Measurements from ENCODE around the gene SBF2.
A peak's percentile ranks its signal among the peaks of the same experiment; 100 is the strongest.

Gene SBF2

GRCh38 chr11:9927670-9928069 lies 366.3 kb downstream of the SBF2 start:
- Histone ChIP-seq H2BK12ac (ENCODE audit: low read length in 2 of 2) (no peak overlapping the region), H4K91ac (ENCODE audit: low read length) (no peak overlapping the region), H2AK5ac (ENCODE audit: low read length, severe bottlenecking) (no peak overlapping the region), H2BK15ac (ENCODE audit: low read depth, poor library complexity, severe bottlenecking) (no peak overlapping the region), H2AFZ (ENCODE audit: low read depth, low read length) (no peak overlapping the region), H3K27ac (ENCODE audit: low read length, poor library complexity, severe bottlenecking) (no peak overlapping the region), H3K36me3 (ENCODE audit: control insufficient read depth in 1 of 2, insufficient read depth in 2 of 2, low read depth in 1 of 2, low read length in 2 of 2) (peaks cover 8 to 18% of the 10 kb centered on the region in 2 experiments), H3K4me3 (ENCODE audit: insufficient read depth in 1 of 2, low read depth in 1 of 2, low read length in 2 of 2) (no peak overlapping the region), H3K9me3 (ENCODE audit: control insufficient read depth, low read length) (no peaks in the 10 kb centered on the region), H2BK5ac (ENCODE audit: low read depth, low read length, poor library complexity, severe bottlenecking) (no peak overlapping the region), H3K4me2 (ENCODE audit: low read length, poor library complexity, severe bottlenecking) (no peak overlapping the region), H3K4ac (ENCODE audit: low read depth in 1 of 2, low read length in 2 of 2) (no peak overlapping the region), H3K23ac (ENCODE audit: low read length in 2 of 2) (no peak overlapping the region), H2BK120ac (ENCODE audit: low read depth, low read length) (no peak overlapping the region), H4K8ac (ENCODE audit: low read length) (no peak overlapping the region), H3K4me1 (ENCODE audit: control insufficient read depth, insufficient read depth, low read depth, low read length) (peaks cover 2% of the 10 kb centered on the region), H3K14ac (ENCODE audit: low read length in 2 of 2) (no peak overlapping the region), H3K9ac (ENCODE audit: low read length) (no peak overlapping the region), H3K79me1 (replicated peaks; ENCODE audit: low read length, poor library complexity, severe bottlenecking) (peaks cover 9% of the 10 kb centered on the region), H3K18ac (ENCODE audit: low read depth in 1 of 2, low read length in 2 of 2) (no peak overlapping the region), H3K27me3 (ENCODE audit: control insufficient read depth in 1 of 2, insufficient read depth in 1 of 2, low read length in 2 of 2) (no peaks in the 10 kb centered on the region)
- no peak for DNase-seq
- WGBS, result 97% methylated on average over 1 of the region's 1 CpG

- H2AK5ac ChIP-seq (ENCODE audit: low read length, severe bottlenecking), result no peak overlapping the region
- H2BK5ac ChIP-seq (ENCODE audit: low read depth, low read length, poor library complexity, severe bottlenecking), result no peak overlapping the region
These were observed 370.7 kb downstream of the SBF2 start for GRCh38 chr11:9923280-9923679.

DNA sequence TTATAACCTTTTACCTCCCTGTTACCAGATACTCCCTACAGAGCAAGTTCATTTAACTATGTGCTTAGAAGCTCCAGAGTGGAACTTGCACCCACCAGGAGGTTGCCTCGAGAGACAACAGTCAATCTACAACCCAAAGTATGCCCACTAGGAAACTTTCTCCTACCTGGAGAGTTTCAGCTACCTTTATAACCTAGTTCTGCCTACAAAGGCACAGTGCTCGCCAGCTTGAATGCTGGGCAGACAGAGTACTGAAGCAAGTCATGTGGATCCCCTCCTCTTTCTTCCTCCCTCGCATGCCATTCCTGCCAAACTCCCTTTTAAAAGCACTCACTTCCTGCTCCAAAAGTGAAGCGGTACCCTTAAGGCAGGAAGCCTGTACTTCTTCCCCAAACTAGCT lies 371.2 kb downstream of the SBF2 start:
- 23% methylated on average over 4 of the region's 4 CpGs for WGBS

More at GRCh38 chr11:9923280-9923679, 370.7 kb downstream of the SBF2 start:
- Histone ChIP-seq H4K91ac (ENCODE audit: low read length) (no peak overlapping the region), H3K36me3 (ENCODE audit: control insufficient read depth in 1 of 2, insufficient read depth in 2 of 2, low read depth in 1 of 2, low read length in 2 of 2) (peaks cover 0 to 4% of the 10 kb centered on the region in 2 experiments), H3K27me3 (ENCODE audit: control insufficient read depth in 1 of 2, insufficient read depth in 1 of 2, low read length in 2 of 2) (no peaks in the 10 kb centered on the region), H3K4ac (ENCODE audit: low read depth in 1 of 2, low read length in 2 of 2) (no peak overlapping the region), H3K4me1 (ENCODE audit: control insufficient read depth, insufficient read depth, low read depth, low read length) (peaks cover 2% of the 10 kb centered on the region), H3K9ac (ENCODE audit: low read length) (no peak overlapping the region), H3K14ac (ENCODE audit: low read length in 2 of 2) (no peak overlapping the region), H4K8ac (ENCODE audit: low read length) (no peak overlapping the region), H2AFZ (ENCODE audit: low read depth, low read length) (no peak overlapping the region), H3K18ac (ENCODE audit: low read depth in 1 of 2, low read length in 2 of 2) (peak overlapping the region in 1 of 2 experiments; percentile 43), H3K4me2 (ENCODE audit: low read length, poor library complexity, severe bottlenecking) (no peak overlapping the region), H3K9me3 (ENCODE audit: control insufficient read depth, low read length) (no peaks in the 10 kb centered on the region), H2BK15ac (ENCODE audit: low read depth, poor library complexity, severe bottlenecking) (no peak overlapping the region), H3K4me3 (ENCODE audit: insufficient read depth in 1 of 2, low read depth in 1 of 2, low read length in 2 of 2) (no peak overlapping the region), H2BK12ac (ENCODE audit: low read length in 2 of 2) (no peak overlapping the region), H3K27ac (ENCODE audit: low read length, poor library complexity, severe bottlenecking) (peak overlapping the region; percentile 62), H3K23ac (ENCODE audit: low read length in 2 of 2) (no peak overlapping the region), H2BK120ac (ENCODE audit: low read depth, low read length) (no peak overlapping the region), H3K79me1 (replicated peaks; ENCODE audit: low read length, poor library complexity, severe bottlenecking) (peaks cover 2% of the 10 kb centered on the region)
- DNase-seq, result no peak
- WGBS, result no CpG with 5 or more reads among the region's 2 CpGs

GRCh38 chr11:9916480-9916879 lies 377.5 kb downstream of the SBF2 start:
- Histone ChIP-seq H3K4ac (ENCODE audit: low read depth in 1 of 2, low read length in 2 of 2) (no peak overlapping the region), H2AFZ (ENCODE audit: low read depth, low read length) (no peak overlapping the region), H3K79me1 (replicated peaks; ENCODE audit: low read length, poor library complexity, severe bottlenecking) (peaks cover 4% of the 10 kb centered on the region), H3K27me3 (ENCODE audit: control insufficient read depth in 1 of 2, insufficient read depth in 1 of 2, low read length in 2 of 2) (no peaks in the 10 kb centered on the region), H4K8ac (ENCODE audit: low read length) (no peak overlapping the region), H2BK12ac (ENCODE audit: low read length in 2 of 2) (no peak overlapping the region), H3K18ac (ENCODE audit: low read depth in 1 of 2, low read length in 2 of 2) (no peak overlapping the region), H4K91ac (ENCODE audit: low read length) (no peak overlapping the region), H2AK5ac (ENCODE audit: low read length, severe bottlenecking) (no peak overlapping the region), H3K9me3 (ENCODE audit: control insufficient read depth, low read length) (no peaks in the 10 kb centered on the region), H3K23ac (ENCODE audit: low read length in 2 of 2) (no peak overlapping the region), H2BK120ac (ENCODE audit: low read depth, low read length) (no peak overlapping the region), H3K4me3 (ENCODE audit: insufficient read depth in 1 of 2, low read depth in 1 of 2, low read length in 2 of 2) (no peak overlapping the region), H3K27ac (ENCODE audit: low read length, poor library complexity, severe bottlenecking) (no peak overlapping the region), H3K9ac (ENCODE audit: low read length) (no peak overlapping the region), H3K36me3 (ENCODE audit: control insufficient read depth in 1 of 2, insufficient read depth in 2 of 2, low read depth in 1 of 2, low read length in 2 of 2) (peaks cover 0 to 11% of the 10 kb centered on the region in 2 experiments), H3K14ac (ENCODE audit: low read length in 2 of 2) (no peak overlapping the region), H2BK5ac (ENCODE audit: low read depth, low read length, poor library complexity, severe bottlenecking) (no peak overlapping the region), H3K4me1 (ENCODE audit: control insufficient read depth, insufficient read depth, low read depth, low read length) (no peaks in the 10 kb centered on the region), H2BK15ac (ENCODE audit: low read depth, poor library complexity, severe bottlenecking) (no peak overlapping the region), H3K4me2 (ENCODE audit: low read length, poor library complexity, severe bottlenecking) (no peak overlapping the region)
- DNase-seq, result no peak
- WGBS, result 91% methylated on average over 1 of the region's 3 CpGs

More for the DNA sequence above, 371.2 kb downstream of the SBF2 start:
- H3K9me3 ChIP-seq (ENCODE audit: control insufficient read depth, low read length), result no peaks in the 10 kb centered on the region
- no peak overlapping the region for H4K91ac ChIP-seq (ENCODE audit: low read length)
- H3K14ac ChIP-seq (ENCODE audit: low read length in 2 of 2), result no peak overlapping the region
- H3K4me1 ChIP-seq (ENCODE audit: control insufficient read depth, insufficient read depth, low read depth, low read length), result peaks cover 2% of the 10 kb centered on the region
- no peak overlapping the region for H2AFZ ChIP-seq (ENCODE audit: low read depth, low read length)
- peaks cover 2% of the 10 kb centered on the region for H3K79me1 ChIP-seq (replicated peaks; ENCODE audit: low read length, poor library complexity, severe bottlenecking)
- H3K27me3 ChIP-seq (ENCODE audit: control insufficient read depth in 1 of 2, insufficient read depth in 1 of 2, low read length in 2 of 2), result no peaks in the 10 kb centered on the region
- H4K8ac ChIP-seq (ENCODE audit: low read length), result peak overlapping the region; percentile 52
- DNase-seq, result peak; percentile 24
- no peak overlapping the region for H3K4me3 ChIP-seq (ENCODE audit: insufficient read depth in 1 of 2, low read depth in 1 of 2, low read length in 2 of 2)
- H2BK5ac ChIP-seq (ENCODE audit: low read depth, low read length, poor library complexity, severe bottlenecking), result no peak overlapping the region
- no peak overlapping the region for H2BK12ac ChIP-seq (ENCODE audit: low read length in 2 of 2)
- no peak overlapping the region for H3K9ac ChIP-seq (ENCODE audit: low read length)
- H3K4me2 ChIP-seq (ENCODE audit: low read length, poor library complexity, severe bottlenecking), result no peak overlapping the region
- H3K27ac ChIP-seq (ENCODE audit: low read length, poor library complexity, severe bottlenecking), result peak overlapping the region; percentile 62
- H3K18ac ChIP-seq (ENCODE audit: low read depth in 1 of 2, low read length in 2 of 2), result no peak overlapping the region
- H3K23ac ChIP-seq (ENCODE audit: low read length in 2 of 2), result no peak overlapping the region
- peak overlapping the region in 1 of 2 experiments; percentile 64 for H3K4ac ChIP-seq (ENCODE audit: low read depth in 1 of 2, low read length in 2 of 2)
- H3K36me3 ChIP-seq (ENCODE audit: control insufficient read depth in 1 of 2, insufficient read depth in 2 of 2, low read depth in 1 of 2, low read length in 2 of 2), result peaks cover 0 to 4% of the 10 kb centered on the region in 2 experiments
- peak overlapping the region; percentile 95 for H2AK5ac ChIP-seq (ENCODE audit: low read length, severe bottlenecking)
- no peak overlapping the region for H2BK120ac ChIP-seq (ENCODE audit: low read depth, low read length)
- H2BK15ac ChIP-seq (ENCODE audit: low read depth, poor library complexity, severe bottlenecking), result peak overlapping the region; percentile 3

All from mesenchymal stem cell (in vitro differentiated cells and primary cell).